Occipital lobe (tissue), 2 donors: ENCODE results near the gene GBF1. TPM values are rescaled to one million over a fixed set of nuclear protein-coding genes. Genes with fewer than 3 reads are reported as not detected.
"Not testable (repeated sequence)": the region's sequence is repeated elsewhere in the genome, so short reads cannot be mapped to it uniquely, and the experiment has no call there.

ENCODE experiments used
- DNase-seq: peaks from one replicate; lab custom pipeline; 2025; lab: John Stamatoyannopoulos, UW
- total RNA-seq: library from RNA; depleted of rRNA; stranded (reverse); fragments of >200 nt; gene quantifications from one replicate; pipeline ENCODE4 v1.2.3, GENCODE V29; 2014

Gene GBF1
- total RNA-seq, 1 donor from 2014 or later, result 16.5 TPM

DNA sequence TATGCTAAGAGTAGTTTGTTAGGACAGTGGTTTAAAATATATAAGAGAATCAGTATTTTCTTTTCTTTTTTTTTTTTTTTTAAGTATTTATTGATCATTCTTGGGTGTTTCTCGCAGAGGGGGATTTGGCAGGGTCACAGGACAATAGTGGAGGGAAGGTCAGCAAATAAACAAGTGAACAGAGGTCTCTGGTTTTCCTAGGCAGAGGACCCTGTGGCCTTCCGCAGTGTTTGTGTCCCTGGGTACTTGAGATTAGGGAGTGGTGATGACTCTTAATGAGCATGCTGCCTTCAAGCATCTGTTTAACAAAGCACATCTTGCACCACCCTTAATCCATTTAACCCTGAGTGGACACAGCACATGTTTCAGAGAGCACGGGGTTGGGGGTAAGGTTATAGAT lies 55.6 kb downstream of the GBF1 start:
- DNase-seq, result not testable (repeated sequence)

DNA sequence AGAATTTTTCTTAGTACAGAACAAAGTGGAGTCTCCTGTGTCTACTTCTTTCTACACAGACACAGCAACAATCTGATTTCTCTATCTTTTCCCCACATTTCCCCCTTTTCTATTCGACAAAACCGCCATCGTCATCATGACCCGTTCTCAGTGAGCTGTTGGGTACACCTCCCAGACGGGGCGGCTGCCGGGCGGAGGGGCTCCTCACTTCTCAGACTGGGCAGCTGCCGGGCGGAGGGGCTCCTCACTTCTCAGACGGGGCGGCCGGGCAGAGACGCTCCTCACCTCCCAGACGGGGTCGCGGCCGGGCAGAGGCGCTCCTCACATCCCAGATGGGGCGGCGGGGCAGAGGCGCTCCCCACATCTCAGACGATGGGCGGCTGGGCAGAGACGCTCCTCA lies 56.0 kb downstream of the GBF1 start:
- DNase-seq, result not testable (repeated sequence)

DNA sequence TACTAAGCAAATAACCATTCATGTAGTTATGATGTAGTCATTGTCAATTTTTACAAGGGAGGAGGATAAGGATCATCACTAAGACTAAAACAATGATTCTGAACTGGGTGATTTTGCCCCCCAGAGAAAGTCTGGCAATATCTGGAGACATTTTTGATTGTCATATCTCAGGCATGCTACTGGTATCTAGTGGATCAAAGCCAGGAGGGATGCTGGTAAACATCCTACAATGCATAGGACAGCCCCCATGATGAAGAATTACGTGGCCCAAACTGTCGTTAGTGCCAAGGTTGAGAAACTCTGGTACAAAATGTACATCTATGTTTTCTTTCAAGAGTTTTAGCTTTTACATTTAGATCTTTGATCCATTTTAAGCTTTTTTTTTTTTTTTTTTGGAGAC lies 57.3 kb downstream of the GBF1 start:
- no peak for DNase-seq

DNA sequence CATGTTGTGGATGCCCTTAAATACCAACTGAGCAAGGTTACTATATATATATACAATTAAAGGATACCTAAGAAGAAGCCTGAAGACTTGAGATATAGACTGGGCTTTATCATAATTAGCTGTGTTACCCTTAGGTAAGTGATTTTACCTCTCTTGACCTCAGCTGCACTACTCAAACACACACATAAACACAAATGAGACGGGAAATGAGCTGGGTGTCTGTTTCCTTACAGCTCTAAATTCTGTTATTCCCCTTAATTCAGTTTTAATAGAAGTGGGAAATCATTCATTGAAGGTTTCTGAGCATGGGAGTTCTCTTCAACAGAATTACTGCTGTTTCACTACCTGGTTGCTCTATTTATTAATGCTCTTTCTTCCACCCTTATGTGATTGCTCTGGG lies 60.7 kb downstream of the GBF1 start:
- no peak for DNase-seq

DNA sequence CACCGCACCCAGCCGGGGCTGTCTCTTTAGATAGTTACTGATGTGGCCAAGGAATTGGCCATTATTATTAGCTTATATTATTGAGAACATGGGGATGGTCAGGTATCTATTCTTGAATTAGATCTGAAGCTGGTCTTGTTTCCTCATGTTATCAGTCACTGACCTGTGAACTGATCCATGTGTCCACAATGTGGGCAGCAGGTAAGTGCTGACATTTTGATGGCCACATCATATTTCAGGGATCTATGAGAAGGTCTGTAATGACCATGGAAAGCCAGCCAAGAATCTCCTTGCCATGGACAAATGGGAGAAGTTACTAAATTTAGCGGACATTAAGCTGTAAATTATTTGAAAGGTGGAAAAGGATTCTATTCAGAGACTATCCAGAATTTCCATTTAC lies 61.4 kb downstream of the GBF1 start:
- no peak for DNase-seq

DNA sequence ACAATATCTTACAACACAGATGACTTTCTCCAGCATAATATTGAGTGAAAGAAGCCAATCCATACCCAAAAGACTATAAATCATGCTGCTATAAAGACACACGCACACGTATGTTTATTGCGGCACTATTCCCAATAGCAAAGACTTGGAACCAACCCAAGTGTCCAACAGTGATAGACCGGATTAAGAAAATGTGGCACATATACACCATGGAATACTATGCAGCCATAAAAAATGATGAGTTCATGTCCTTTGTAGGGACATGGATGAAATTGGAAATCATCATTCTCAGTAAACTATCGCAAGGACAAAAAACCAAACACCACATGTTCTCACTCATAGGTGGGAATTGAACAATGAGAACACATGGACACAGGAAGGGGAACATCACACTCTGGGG lies 63.0 kb downstream of the GBF1 start:
- DNase-seq, result not testable (repeated sequence)

DNA sequence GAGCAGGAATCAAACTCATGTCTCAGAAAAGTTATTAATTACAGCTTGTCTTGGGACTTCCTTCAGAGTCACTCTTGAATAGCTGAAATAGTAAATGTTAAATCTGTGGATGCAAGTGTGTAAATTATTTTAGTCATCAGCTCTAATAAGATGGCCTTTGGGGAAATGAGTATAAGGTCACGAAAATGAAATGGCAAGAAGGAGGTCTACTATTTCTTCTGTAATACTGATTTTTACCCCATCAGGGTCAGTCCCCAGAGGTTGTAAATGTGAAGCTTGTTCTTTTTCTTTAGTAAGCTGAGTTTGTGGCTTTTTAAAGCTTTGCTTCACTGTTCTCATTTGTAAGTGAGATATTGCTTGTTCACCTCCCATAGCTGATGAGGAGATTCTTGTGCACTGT lies 63.9 kb downstream of the GBF1 start:
- no peak for DNase-seq

DNA sequence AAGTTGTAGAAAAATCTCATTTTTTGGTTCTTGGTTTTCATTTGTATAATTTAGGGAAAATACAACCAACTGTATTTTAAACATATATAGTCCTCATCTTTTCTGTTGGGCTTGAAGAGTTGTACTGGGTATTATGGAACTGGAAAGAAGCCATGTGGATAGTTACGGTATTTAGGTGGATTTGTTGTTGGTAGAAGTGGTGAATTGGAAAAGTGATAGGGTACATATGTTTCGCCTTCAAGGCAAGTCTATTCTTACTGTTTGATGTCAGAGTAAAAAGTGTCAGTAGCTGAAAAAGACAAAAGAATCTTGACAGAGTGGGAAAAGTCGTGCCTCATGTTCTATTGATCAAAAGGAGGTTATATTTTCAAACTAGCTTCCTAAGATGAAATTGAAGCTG lies 64.6 kb downstream of the GBF1 start:
- DNase-seq, result no peak

DNA sequence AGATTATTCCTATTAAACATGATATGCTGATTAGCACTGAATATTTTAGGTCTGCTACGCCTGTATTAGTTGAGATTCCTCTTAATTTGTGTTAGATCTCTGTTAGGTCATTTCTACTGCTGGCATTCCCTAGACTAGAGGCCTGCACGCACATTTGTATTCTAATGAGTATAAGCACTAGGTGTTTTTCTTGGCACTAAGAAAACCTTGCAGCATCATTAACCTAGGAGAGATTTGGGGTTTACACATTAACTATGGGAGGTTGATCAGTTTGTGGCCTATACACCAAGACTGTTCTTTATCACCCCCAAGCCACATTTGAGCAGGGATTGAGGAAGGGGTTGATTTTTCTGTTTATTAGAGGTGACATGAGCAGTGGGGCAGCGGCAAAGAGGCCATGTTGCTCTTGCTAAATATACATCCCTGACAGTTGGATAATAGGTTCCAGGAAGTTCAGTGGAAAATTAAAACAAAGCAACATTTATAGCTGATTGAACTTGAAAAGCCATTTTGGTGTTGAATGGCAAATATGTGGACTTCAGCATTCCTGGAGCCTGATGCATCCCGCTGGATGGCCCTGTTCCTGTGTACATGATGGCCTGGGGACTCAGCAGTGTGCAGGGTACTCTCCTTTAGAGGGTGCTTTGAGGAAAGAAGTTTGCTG lies 65.2 kb downstream of the GBF1 start:
- DNase-seq, result no peak

DNA sequence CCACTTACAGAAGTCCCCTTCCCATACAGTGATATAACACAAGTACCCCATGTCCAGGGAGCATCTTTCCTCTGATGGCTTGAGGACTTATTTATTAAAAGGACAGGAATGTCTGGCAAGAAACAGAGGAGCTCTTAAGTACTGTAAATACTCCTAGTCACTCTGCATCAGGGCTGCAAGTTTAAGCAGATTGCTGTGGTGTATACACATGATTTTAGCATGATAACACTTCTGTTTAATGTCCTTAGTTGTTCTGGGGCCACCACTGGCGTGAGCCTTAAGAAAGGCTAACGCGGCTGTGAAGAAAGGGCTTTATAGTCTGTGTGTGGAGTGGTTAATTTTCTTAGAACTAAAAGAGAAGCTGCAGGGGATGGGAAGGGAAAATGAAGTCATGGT lies 65.7 kb downstream of the GBF1 start:
- no peak for DNase-seq

DNA sequence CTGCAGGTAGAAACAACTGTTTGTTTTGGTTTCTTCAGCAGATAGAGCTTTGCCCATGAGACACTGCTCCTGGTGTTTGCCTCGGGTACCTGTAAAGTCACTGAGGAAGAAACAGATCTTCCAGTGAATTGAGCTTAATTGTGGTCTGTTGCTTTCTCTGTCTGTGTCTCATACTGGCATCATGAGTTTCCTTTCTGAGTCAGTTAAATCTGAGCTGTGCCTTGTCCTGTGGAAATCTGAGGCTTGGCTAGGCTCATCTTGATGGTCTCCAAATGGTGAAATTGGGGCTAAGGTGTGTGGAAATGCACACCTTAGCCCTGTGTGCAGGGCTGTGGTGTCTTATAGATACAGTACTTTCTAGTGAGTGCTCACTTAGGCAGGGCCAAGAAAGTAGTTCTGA lies 67.4 kb downstream of the GBF1 start:
- no peak for DNase-seq

DNA sequence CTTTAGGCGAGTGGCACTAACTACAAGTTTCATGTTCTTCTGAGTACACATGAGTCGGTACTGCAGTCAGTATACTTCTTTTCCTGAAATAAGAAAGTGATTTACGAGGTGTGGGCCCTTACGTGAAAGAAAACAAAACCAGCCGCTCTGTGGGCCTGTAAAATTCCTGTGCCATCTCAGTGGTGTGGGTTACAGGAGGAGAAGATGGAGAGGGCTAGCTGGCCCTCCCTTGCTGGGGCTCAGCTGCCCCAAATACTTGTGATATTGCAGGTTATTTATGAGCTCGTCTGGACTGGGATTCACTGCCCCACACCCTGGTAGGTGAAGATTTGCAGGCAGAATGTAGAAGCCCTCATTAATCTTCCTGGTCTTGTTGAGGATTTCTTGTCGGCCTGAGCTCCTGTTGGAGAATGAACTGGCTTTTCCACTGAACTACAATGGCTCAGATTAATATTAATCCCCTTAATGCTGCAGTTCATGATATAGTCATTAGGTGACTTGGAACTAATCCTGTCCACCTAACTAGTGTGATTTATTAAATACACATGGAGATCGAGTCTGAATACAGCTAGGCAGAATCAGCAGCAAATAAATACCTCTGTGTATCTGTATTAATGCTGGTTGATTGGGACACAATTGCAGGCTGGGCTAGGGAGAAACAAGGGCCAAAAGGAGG lies 68.0 kb downstream of the GBF1 start:
- no peak for DNase-seq

DNA sequence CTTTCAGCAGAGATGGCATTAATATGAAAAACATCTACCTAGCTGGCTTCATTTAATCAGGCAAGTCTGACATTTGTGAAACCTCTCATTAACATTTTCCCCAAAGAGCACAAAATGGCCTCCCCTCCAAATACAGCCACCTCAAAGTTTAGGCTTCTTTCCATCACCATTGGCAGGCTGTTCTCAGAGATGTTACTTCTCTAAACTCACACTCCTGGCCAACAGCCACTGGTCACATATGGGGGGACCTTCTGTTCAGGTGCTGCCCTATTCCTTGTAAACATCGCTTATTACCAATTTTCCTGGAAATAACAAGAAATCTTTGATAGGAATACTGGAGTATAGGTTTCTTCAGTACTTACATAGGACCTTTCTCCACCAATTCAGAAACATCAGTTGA lies 69.5 kb downstream of the GBF1 start:
- no peak for DNase-seq

DNA sequence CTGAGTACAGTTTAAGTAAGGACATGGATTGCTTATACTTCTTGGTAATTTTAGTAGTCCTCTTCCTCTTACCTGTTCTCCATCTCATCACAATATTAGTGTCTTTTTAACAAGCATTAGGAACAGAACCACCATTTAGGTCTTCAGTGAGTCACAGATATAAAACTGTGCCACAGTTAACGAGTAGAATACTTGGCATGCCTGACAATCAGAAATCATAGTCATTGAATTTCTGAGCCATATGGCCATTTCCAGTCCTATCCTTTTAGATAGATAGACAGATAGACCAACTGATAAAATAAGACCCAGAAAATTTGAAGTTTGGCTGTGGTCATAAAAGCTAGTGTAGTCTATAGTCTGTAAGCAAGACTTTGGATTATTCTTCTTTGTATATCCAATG lies 71.1 kb downstream of the GBF1 start:
- no peak for DNase-seq

DNA sequence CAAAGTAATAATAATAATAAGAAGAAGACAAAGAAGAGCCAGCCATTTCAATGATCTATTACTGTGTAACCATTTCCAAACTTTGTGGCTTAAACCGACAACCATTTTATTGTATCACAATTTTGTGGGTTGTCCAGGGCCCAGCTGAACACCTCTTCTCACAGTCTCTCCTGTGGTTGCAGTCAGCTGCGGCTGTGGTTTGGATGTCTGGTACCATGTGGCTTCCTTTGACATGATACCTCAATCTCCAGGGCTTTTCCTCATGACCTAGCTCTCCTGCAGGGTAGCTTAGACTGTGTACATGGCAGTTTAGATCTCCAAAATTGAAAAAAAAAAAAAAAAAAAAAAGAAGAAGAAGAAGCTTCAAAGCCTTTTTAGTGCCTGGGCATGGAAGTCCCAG lies 77.6 kb downstream of the GBF1 start:
- no peak for DNase-seq

DNA sequence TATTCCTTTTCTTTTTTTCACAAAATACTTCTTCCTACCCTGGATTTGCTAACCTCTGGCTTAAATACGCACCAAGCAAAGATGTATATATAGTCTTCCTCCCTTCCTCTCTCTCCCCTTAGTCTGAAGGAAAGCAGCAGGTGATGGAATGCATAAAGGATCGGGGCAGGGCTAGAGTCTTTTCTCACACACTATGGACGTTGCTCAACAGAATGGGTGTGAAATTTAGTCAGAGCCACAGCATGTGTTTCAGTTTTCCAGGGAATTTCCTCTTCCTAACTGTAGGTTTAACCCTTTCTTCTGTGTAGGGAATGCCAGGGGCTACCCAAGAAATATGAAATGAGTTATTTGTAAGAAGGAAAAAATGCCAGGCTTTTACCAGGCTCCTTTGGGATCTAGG lies 78.7 kb downstream of the GBF1 start:
- no peak for DNase-seq

DNA sequence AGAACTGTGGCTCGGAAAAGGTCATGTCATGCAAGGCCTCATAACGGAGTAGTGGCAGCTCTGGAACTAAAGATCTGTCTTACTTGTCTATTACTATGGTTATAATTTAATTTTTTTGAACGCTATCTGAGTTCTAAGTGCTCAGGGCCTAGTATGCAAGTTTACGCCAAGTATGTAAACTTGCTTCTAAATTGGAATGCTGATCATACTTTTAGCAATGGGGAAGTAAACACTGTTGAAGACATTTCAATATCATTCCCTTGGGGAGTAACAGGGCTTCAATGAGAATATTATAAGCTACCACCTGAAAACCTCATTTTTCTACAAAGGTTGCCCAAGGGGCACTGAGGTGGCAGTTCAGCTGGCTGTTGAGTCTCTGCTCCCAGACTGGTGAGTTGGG lies 80.7 kb downstream of the GBF1 start:
- no peak for DNase-seq

DNA sequence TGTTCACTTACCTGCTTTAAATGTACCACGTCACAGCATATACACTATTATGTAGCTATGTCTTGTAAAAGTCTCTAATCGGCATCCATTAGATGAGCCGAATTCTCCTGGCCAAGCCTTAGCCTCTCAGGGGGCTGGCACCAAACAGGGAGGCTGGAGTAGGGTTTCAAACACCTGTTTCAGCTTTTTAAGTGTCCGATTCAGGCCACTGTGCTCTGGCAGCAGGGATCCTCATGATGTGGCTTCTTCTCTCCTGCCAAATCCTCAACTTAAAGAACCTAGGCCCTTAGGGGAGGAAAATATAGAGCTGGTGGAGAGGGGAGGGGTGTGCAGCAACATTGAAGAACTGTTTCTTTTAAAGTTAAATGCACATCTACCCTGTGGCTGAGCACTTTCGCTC lies 81.7 kb downstream of the GBF1 start:
- DNase-seq, result no peak

DNA sequence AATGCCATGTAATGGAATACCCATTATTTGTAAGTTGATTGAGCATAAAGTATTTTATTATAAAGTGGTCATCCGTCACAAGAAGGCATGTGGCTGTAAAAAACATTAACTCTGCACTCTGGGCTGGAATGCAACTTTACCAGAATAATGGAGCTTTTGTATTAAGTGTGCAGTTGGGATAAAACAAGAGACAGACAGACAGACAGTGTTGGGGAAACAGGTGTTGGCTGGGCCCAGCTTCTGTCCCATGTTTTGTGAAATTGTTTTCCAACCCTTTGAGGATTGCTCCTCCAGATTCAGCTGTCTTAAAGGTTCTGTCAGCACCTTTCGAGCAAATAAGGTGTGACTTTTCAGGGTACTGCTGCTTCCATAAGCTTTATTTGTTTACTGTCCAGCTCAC lies 82.3 kb downstream of the GBF1 start:
- no peak for DNase-seq

DNA sequence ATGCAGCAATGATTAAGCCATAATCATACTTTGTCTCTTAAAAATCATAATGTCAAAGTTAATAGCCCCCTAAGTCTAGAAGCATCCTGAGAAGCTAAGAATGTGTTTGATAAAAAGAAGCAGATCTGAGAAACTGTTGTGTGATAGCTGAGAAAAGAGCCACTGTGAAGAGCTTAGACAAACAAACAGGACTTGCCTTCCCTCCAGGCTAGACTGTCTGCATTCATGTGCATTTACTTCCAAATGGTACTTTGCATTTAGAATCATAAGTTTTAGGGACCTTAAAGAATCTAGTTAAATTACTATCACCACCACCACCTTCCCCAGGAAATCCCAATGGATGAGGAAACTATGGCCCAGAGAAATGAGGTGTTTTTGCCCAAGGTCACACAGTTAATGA lies 87.4 kb downstream of the GBF1 start:
- no peak for DNase-seq

DNA sequence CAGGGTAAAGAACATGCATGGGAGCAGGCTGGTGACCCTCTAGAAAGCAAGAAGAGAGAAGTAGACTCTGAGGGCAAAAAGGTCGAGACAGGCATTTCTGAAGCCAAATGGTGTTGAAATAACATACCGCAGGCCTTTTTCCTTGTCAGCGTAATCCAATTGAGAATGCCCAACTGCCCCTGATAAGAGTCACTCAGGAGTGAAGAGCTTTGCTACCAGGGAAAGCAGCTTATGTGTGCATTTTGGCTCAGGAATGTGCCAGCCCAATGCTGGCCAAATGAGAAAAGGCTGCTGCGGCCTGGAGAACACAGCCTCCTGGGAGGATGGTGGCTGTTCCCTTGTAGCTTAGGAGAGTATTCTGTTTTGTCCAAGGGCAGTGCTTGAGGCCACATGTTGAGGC lies 88.8 kb downstream of the GBF1 start:
- DNase-seq, result no peak

DNA sequence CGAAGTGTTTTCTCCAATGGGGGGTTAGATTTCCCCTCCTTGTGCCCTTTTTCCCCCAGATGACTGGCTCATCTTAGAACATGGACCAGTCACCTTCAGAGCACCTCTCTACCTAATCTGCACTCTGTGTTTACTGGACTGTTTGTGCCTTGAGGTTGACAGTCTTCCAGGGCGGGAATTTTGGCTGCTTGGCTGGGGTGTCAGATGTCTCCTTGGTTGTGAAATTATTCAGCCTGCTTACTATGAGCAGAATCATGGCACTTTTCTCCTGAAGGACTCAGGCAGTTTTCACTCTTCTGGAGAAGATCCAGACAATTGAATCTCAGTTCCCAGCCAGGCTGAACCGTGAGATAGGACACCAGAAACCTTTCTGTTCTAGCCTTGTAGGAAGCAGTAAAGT lies 89.9 kb downstream of the GBF1 start:
- DNase-seq, result no peak

DNA sequence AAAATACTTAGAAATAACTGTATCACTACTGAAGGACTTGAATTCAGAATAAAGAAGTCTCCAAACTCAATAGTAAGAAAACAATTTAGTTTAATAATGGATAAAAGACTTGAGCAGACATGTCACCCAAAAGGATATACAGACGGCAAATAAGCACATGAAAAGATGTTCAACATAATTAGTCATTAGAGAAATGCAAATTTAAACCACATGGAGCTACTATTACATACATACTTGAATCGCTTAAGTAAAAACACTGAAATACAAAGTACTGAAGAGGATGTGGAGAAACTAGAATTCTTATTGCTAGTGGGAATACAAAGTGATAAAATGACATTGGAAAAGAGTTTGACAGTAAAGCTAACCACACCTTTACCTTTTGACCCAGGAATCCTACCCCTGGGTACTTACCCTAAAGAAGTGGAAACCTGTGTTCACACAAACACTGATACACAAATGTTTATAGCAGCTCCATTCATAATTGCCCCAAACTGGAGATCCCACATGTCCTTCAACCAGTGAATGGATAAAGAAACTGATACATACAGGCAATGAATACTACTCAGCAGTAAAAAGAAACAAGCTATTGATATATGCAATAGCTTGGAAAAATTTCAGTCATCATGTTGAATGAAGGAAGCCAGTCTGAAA lies 95.8 kb downstream of the GBF1 start:
- DNase-seq, result no peak
